IPS DF 6.9 (cell line): ENCODE data around the gene CDH4.

ENCODE experiments used
- DNase-seq: peaks from one replicate; pipeline ENCODE4 v3.0.0-alpha.2; 2013; ENCODE audit warnings: low read depth, low spot score
- H3K27ac ChIP-seq: one replicate; pipeline ENCODE4 v1.5.1; 2013; ENCODE audit warnings: low read length, control low read depth
- H3K27me3 ChIP-seq: 2 replicates; pipeline ENCODE4 v1.6.1; 2013; ENCODE audit warnings: mild to moderate bottlenecking, low read length; ENCODE audit not compliant: control insufficient read depth, insufficient read depth
- H3K36me3 ChIP-seq: 2 replicates; pipeline ENCODE4 v1.6.1; 2013; ENCODE audit warnings: low read length; ENCODE audit not compliant: control insufficient read depth, insufficient read depth
- H3K4me1 ChIP-seq: 2 replicates; pipeline ENCODE4 v1.6.1; 2013; ENCODE audit warnings: low read length; ENCODE audit not compliant: control insufficient read depth, insufficient read depth
- H3K4me3 ChIP-seq: 2 replicates; pipeline ENCODE4 v1.5.1; 2013; ENCODE audit warnings: mild to moderate bottlenecking, low read length
- H3K9me3 ChIP-seq: 2 replicates; pipeline ENCODE4 v1.6.1; 2013; ENCODE audit warnings: low read length, inconsistent platforms; ENCODE audit not compliant: control insufficient read depth, insufficient read depth
- WGBS: extraction: QIAGEN DNeasy Blood & Tissue Kit; methylation state at CpG from one replicate; pipeline ENCODE4 v1.1.7; 2013; ENCODE audit warnings: mixed read lengths, missing lambda C conversion rate; ENCODE audit not compliant: insufficient read length, insufficient coverage; 5-methylcytosine and 5-hydroxymethylcytosine counted together

The CDH4 gene

DNA sequence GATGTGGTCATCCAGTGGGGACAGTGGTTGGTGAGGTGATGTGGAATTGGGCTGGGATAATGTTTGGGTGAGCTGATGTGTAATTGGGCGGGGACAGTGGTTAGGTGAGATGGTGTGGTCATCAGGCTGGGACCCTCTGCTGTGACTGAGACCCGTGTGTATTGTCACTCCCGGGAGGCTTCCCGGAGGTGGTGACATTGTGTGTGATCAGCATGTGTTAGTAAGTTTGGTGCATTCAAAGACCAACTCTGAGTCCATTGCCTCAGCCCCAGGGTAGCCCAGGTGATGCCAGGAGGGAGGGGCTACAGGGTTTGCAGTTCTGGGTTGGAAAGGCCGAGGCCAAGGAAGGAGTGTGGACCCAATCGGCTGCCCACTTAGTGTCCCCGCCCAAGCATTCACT is 438.1 kb downstream of the CDH4 start:
- no CpG with 5 or more reads among the region's 7 CpGs for whole genome bisulfite sequencing
- H3K27me3 ChIP-seq, result no peaks in the 10 kb centered on the region; the same call in 1 of the 2 replicates

GRCh38 chr20:61690993-61691838 is 439.2 kb downstream of the CDH4 start:
- WGBS, result no CpG with 5 or more reads among the region's 16 CpGs
- Histone ChIP-seq H3K27me3 (no peaks in the 10 kb centered on the region; the same call in 1 of the 2 replicates), H3K9me3 (no peaks in the 10 kb centered on the region), H3K27ac (no peak overlapping the region), H3K4me3 (no peak overlapping the region), H3K36me3 (no peaks in the 10 kb centered on the region), H3K4me1 (peaks cover 2% of the 10 kb centered on the region; the same call in 1 of the 2 replicates)
- DNase-seq, result no peak

More for the DNA sequence above, 438.1 kb downstream of the CDH4 start:
- no peaks in the 10 kb centered on the region for H3K36me3 ChIP-seq
- H3K27ac ChIP-seq, result no peak overlapping the region
- H3K4me1 ChIP-seq, result peaks cover 2% of the 10 kb centered on the region; the same call in 1 of the 2 replicates
- no peak overlapping the region for H3K4me3 ChIP-seq
- no peaks in the 10 kb centered on the region for H3K9me3 ChIP-seq
- DNase-seq, result no peak

DNA sequence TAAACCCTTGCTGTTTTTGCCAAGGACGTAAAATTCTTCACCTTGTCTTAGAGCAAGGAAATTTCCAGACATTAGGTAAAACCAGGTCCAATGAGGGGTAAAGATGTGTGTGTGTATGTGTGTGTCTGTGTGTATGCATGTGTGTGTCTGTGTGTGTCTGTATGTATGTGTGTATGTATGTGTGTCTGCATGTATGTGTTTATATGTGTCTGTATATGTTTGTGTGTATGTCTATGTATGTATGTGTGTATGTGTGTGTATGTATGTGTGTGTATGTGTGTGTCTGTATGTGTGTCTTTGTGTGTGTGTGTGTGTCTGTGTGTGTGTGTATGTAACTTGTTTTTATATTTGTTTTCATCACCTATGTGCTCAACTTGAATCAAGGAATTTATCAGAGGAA is 439.9 kb downstream of the CDH4 start:
- Histone ChIP-seq H3K4me1 (no peaks in the 10 kb centered on the region; the same call in 1 of the 2 replicates), H3K9me3 (no peaks in the 10 kb centered on the region), H3K36me3 (no peaks in the 10 kb centered on the region), H3K27me3 (no peaks in the 10 kb centered on the region; the same call in 1 of the 2 replicates), H3K27ac (no peak overlapping the region), H3K4me3 (no peak overlapping the region)
- DNase-seq, result no peak
- no CpG with 5 or more reads among the region's 1 CpG for WGBS

DNA sequence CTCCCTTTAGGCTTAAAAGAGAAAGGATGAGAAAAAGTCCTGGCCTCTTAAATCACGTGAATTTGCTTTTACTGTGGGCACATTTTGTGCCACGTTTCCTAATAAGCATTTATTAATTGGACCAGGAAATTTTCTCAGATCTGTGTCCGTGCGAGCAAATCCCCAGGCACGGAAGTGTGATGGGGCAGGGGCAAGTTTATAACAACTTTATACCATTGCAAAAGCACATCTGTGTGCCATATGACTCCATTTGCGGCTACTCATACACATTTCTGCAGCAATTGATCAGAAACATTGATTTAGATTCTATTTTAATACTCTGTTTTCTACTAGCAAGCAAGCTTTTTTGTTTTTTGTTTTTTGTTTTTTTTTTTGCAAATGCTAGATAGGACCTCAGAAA is 440.4 kb downstream of the CDH4 start:
- Histone ChIP-seq H3K36me3 (no peaks in the 10 kb centered on the region), H3K4me3 (no peak overlapping the region), H3K4me1 (no peaks in the 10 kb centered on the region), H3K9me3 (no peaks in the 10 kb centered on the region), H3K27me3 (no peaks in the 10 kb centered on the region; the same call in 1 of the 2 replicates), H3K27ac (no peak overlapping the region)
- no CpG with 5 or more reads among the region's 6 CpGs for WGBS
- DNase-seq, result no peak

DNA sequence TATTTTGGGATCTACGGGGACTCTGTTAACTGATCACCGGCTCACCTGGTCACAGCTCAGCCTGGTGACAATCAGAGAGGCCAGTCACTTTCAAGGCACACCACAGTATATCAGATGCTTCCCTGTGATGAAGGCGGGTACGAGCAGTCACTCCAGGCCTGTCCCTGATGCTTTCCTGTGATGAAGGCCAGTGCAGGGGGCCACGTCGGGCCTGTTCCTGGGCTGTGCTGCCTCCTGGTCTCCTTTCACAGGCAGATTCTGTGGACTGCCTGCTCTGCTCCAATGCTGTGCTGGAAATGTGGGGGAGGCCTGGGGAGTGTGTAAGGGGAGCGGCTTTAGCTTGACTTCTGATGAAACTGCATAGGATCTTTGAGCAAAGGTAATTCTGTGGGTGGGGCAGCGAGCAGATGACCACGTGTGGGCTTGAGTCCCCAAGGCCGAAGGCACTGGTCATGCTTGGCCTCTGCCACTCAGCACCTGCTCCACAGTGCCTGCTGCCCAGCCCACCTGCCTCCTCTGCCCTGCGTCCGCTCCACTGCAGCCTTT is 441.1 kb downstream of the CDH4 start:
- Histone ChIP-seq H3K27me3 (no peaks in the 10 kb centered on the region; the same call in 1 of the 2 replicates), H3K4me1 (no peaks in the 10 kb centered on the region), H3K4me3 (no peak overlapping the region), H3K9me3 (no peaks in the 10 kb centered on the region), H3K27ac (no peak overlapping the region), H3K36me3 (no peaks in the 10 kb centered on the region)
- DNase-seq, result no peak
- WGBS, result no CpG with 5 or more reads among the region's 12 CpGs

DNA sequence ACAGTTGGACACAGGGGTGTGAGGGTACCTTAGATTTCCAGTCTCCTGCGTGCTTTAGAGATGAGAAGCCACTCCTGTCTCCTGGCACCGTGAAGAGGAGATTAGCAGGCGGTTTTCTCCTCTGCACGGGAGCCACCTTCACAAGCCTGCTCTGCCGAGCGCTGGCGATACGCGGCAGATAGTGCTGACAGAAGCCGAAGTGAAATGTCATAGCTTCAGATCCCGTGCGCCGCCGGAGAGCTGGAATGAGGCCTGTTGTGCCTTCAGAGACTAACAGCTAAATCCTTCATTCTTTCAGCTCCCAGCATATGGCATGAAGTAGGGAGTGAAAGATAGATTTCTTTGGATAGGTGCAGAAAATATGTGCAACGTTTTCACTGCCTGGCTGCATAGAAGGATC is 442.6 kb downstream of the CDH4 start:
- Histone ChIP-seq H3K36me3 (no peaks in the 10 kb centered on the region), H3K27me3 (no peaks in the 10 kb centered on the region; the same call in 1 of the 2 replicates), H3K4me3 (no peak overlapping the region), H3K4me1 (no peaks in the 10 kb centered on the region), H3K9me3 (no peaks in the 10 kb centered on the region), H3K27ac (no peak overlapping the region)
- no CpG with 5 or more reads among the region's 15 CpGs for WGBS
- DNase-seq, result no peak

GRCh38 chr20:61695741-61696140 is 443.7 kb downstream of the CDH4 start:
- no peak for DNase-seq
- Histone ChIP-seq H3K9me3 (no peaks in the 10 kb centered on the region), H3K27ac (no peak overlapping the region), H3K27me3 (no peaks in the 10 kb centered on the region; the same call in 1 of the 2 replicates), H3K4me3 (no peak overlapping the region), H3K36me3 (no peaks in the 10 kb centered on the region), H3K4me1 (no peaks in the 10 kb centered on the region)
- WGBS, result no CpG with 5 or more reads among the region's 9 CpGs

GRCh38 chr20:61696181-61696735 is 444.2 kb downstream of the CDH4 start:
- no peaks in the 10 kb centered on the region for H3K4me1 ChIP-seq
- H3K36me3 ChIP-seq, result no peaks in the 10 kb centered on the region
- no peak overlapping the region for H3K4me3 ChIP-seq
- H3K27me3 ChIP-seq, result no peaks in the 10 kb centered on the region; the same call in 1 of the 2 replicates
- H3K27ac ChIP-seq, result no peak overlapping the region
- no peaks in the 10 kb centered on the region for H3K9me3 ChIP-seq
- WGBS, result no CpG with 5 or more reads among the region's 10 CpGs
- DNase-seq, result no peak

GRCh38 chr20:61697666-61698597 is 445.9 kb downstream of the CDH4 start:
- Histone ChIP-seq H3K4me3 (no peak overlapping the region), H3K4me1 (no peaks in the 10 kb centered on the region), H3K36me3 (no peaks in the 10 kb centered on the region), H3K9me3 (no peaks in the 10 kb centered on the region), H3K27me3 (no peaks in the 10 kb centered on the region; the same call in 1 of the 2 replicates), H3K27ac (no peak overlapping the region)
- no peak for DNase-seq
- WGBS, result no CpG with 5 or more reads among the region's 33 CpGs
